NCI-H345 (cell line): ENCODE measurements around the gene ARHGAP18.
"Not testable (repeated sequence)": the region's sequence is repeated elsewhere in the genome, so short reads cannot be mapped to it uniquely, and the experiment has no call there.

ENCODE experiments used
- DNase-seq: peaks from one replicate; lab custom pipeline; 2025; lab: John Stamatoyannopoulos, UW

The ARHGAP18 gene

GRCh38 chr6:129578315-129578714 is 131.7 kb downstream of the ARHGAP18 start:
- DNase-seq = no peak

DNA sequence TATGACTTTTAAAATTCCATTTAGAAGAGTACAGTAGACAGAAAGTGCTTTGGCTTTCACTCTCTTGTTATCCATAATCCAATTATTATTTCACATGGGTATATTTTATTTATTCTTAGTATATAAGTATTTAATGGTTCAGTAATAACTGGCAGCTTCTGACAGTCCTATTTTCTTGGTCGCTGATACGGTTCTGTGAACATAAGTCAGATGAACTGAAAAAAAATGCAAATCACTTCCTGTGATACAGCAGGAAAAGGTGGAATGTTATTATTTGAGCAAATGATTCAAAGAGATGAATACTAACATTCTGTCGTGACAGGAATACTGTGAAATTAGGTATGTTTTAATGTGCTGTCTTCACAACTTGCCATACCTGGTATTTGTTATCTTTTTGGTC is 132.3 kb downstream of the ARHGAP18 start:
- DNase-seq = no peak

- no peak for DNase-seq
Observed at GRCh38 chr6:129576456-129576855, 133.5 kb downstream of the ARHGAP18 start.

GRCh38 chr6:129575378-129576118 is 134.4 kb downstream of the ARHGAP18 start:
- DNase-seq = no peak

DNA sequence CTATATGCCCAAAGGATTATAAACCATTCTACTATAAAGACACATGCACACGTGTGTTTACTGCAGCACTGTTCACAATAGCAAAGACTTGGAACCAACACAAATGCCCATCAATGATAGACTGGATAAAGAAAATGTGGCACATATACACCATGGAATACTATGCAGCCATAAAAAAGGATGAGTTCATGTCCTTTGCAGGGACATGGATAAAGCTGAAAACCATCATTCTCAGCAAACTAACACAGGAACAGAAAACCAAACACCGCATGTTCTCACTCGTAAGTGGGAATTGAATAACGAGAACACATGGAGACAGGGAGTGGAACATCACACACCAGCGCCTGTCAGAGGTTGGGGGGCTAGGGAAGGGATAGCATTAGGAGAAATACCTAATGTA is 135.4 kb downstream of the ARHGAP18 start:
- DNase-seq = not testable (repeated sequence)

DNA sequence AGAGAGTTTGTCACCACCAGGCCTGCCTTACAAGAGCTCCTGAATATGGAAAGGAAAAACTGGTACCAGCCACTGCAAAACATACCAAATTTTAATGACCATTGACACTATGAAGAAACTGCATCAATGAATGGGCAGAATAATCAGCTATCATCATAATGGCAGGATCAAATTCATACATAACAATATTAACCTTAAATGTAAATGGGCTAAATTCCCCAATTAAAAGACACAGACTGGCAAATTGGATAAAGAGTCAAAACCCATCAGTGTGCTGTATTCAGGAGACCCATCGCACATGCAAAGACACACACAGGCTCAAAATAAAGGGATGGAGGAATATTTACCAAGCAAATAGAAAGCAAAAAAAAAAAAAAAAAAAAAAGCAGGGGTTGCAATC is 139.0 kb downstream of the ARHGAP18 start:
- DNase-seq = not testable (repeated sequence)

DNA sequence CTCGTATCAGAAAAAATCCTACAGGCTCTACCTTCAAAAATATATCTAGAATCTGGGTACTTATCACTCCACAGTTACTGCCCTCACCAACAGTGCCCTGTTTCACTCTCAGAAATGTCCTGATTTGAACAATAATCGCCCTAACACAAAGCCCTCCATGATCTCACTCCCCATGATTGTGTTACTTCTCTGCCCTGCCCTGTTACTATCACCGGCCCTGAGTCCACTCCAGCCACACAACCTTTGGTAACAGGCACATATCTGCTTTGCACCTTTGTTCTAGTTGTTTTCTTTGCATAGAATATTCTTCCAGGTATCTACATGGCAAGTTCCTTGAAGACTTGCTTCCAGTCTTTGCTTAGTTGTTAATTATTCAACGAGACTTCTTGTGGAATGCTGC is 142.0 kb downstream of the ARHGAP18 start:
- no peak for DNase-seq

GRCh38 chr6:129567374-129567773 is 142.6 kb downstream of the ARHGAP18 start:
- DNase-seq = no peak

DNA sequence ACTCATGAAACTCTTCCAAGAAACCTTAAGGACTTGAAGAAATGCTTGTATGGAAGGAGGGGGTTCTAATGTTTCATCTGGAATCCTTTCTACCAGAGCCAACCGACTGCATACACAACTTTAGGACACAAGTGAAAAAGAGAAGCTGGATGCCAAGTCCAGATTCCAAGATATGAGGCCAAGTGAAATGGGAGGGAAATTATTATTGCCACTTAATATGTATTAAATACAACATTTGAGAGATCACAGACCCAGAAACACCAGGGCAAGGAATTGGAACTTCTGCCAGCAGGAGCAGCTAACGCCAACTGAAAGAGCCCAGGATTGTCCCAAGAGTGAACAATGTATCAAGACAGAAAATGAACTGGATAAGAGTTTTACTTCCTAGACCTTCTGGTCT is 144.2 kb downstream of the ARHGAP18 start:
- DNase-seq = no peak

DNA sequence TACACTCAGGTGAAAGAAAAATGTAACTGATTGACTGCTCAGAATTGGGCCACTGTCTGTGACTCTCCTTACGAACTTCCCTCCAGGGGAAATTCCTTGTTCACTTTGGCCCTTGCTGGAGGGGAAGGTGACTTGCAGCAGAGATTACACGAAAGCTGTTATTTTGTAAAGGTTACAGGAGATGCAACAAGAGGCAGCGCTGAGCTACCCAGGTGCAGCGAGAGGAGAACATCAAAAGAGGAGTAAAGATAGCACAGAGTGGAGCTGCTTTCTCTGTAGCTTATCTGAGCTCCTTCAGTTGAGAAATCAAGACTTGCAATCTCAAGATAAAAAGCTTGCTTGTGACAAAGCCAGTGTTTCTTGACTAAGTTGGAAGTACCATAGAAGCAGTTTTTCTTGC is 144.6 kb downstream of the ARHGAP18 start:
- no peak for DNase-seq

GRCh38 chr6:129558248-129558647 is 151.7 kb downstream of the ARHGAP18 start:
- DNase-seq = no peak

DNA sequence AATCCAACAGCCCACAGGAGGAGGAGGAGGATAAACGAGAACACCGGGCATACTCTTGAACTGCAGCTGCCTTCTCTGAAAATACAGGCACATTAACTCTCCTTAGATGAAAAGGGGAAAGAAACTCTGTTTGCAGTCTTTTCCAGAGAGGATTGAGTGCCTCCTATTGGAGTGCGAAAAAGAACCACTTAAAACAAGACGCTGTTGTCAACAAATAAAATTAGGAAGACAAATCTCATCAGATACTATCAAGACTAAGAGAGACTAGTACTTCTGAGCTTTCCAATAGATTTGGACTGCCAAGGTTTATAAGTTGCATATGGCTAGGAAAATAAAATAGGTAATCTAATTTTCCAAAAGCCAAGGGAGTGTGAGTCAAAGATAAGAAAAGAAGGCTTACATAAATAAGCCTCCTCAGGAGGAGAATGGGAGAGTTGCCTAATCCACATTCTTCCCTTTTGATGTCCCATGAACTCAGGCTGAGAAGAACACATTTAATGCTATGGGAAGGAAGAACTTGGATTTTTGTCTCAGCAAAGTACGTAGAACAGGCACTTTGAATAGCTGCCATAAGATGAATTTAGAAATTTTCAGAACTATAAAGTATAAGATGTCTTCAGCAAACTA is 154.7 kb downstream of the ARHGAP18 start:
- DNase-seq = no peak

DNA sequence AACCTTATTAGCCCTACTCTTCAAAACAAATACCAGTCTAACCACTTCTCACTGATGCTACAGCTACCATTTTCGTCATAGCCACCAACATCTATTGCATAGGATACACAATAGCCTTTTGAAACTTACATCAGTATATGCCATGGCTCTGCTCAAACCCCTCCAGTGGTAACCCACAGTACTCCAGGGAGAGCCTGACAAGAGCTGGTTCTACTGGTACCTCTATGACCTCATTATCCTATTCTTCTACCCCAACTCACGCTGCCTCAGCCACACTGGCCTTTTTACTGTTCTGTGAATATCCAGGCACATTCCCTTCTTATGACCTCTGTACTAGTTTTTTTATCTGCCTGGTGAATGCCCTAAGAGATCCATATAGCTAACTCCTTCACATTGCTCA is 157.6 kb downstream of the ARHGAP18 start:
- no peak for DNase-seq

DNA sequence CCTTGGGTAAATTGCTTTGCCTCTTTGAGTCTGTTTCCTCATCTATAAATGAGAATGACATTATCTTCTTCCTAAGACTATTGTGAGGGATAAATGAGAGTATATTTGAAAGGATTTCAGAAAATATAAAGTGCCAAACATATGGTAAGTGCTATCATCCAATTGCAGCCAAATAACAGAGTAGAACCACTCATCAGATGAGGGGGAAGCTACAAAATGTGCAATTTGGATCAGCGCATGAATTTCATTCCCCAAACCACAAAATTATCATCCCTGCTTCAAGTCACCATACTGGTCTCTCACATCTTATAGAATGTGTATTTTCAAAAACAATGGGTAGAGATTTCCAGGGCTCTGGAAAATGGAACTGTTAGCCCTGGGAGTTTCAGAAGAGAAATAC is 158.5 kb downstream of the ARHGAP18 start:
- DNase-seq = no peak

GRCh38 chr6:129546702-129547101 is 163.3 kb downstream of the ARHGAP18 start:
- DNase-seq = no peak

DNA sequence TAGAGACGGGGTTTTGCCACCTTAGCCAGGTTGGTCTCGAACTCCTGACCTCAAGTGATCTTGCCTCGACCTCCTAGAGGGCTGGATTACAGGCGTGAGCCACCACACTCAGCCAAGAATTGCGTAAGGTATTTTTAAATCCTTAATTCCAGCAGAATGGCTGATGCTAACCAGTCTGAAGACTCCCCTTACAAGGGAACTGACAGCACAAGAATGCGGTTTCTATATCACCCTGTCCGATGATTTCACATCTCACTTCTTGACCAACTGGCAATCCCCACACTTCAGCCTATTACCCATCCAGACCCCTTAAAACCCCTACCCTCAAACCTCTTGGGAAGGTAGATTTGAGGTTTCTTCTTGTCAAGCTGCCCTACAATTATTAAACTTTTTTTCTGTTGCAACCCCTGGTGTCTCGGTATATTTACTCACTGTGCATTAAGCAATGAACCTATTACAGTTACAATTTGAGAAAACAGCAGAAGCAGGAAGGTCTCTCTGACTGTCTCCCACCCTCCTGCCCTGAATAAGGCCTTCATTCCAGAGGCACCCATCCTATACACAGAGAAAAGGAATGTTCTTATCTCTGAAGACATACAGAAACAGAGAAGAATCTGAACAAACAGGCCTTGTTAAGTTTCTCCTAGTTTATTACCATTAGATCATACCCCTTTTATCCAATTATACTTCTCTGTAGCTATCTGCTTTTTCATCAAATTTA is 164.9 kb downstream of the ARHGAP18 start:
- no peak for DNase-seq

GRCh38 chr6:129543981-129544380 is 166.0 kb downstream of the ARHGAP18 start:
- DNase-seq = no peak

GRCh38 chr6:129542705-129543104 is 167.3 kb downstream of the ARHGAP18 start:
- DNase-seq = no peak

GRCh38 chr6:129539032-129539431 is 170.9 kb downstream of the ARHGAP18 start:
- DNase-seq = no peak

DNA sequence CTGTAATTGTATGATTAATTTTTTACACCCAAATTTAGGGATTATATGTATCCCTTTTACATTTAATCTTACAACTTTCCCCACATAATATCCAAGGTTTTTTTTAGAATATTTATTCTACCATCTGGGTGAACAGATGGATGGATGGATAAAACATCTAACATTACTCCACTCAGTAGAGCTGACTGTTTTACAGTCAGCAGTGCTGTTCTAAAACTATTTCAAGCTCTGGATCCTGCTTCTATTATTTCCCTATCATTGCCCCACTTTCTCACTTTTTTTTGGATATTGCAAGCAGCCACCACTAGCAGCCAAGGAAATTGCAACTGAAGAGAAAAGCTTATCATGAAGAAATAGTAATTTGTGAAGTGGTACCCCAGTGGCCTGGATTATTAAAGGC is 173.7 kb downstream of the ARHGAP18 start:
- no peak for DNase-seq

DNA sequence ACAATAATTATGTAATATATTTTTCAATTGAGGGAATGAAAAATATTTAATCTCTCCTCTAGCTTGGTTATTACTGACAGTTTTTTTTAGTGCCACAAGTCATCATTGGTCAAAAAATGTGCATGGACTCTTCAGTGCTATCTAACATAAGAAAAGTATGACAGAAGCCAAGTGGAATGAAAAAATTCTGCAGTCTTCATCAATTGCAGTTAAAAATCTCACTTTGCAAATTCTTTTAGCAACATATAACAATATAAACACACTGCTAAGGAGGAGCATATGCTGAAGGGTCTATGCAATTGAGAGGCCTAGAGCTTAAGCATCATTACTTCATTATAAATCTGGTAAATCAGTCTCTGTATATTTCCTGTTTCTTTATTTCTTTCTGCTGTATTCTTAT is 175.1 kb downstream of the ARHGAP18 start:
- DNase-seq = no peak
